NCI-H2196 treated with DMSO at 0.1 percent for 48 hours (cell line): ENCODE measurements around the gene ACSL1.
"Not testable (repeated sequence)": the region's sequence is repeated elsewhere in the genome, so short reads cannot be mapped to it uniquely, and the experiment has no call there.

Source experiments
- DNase-seq: peaks from one replicate; lab custom pipeline; 2025; ENCODE audit not compliant: unreplicated experiment; lab: John Stamatoyannopoulos, UW

ACSL1 gene

DNA sequence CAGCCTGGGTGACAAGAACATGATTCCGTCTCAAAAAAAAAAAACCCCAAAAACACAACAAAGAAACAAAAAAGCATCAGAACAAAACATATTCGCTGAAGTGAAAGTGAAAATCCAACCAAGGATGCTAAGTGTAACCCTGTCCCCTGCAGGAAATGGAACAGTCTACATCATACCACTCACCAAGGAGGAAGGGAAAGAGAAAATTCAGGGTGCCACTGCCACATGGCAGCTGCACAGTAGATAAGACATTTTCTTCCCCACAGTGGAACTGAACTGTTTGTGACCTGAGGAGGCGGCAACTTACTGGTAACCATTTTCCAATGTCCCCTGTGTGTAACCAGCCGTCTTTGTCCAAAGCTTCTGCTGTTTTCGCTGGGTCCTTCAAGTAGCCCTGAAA is 63.7 kb downstream of the ACSL1 start:
- no peak for DNase-seq

DNA sequence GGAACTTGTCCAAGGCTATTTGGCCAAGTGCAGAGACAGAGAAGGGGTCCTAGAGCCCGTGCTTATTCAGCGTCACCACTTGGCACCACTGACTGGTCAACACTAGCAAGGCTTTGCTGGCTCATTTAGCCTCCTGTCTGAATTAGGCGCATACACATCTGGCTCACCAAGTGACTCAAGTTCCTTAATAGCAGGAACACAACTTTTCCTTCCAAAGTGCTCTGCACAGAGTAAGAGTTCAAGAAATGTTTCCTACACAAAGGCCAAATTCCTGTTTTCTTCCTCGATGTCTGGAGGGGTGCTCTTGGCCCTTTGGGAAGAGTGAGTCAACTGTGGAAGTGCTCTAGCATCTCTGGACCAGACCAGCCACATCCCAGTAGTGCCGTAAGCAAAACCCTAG is 65.1 kb downstream of the ACSL1 start:
- no peak for DNase-seq

DNA sequence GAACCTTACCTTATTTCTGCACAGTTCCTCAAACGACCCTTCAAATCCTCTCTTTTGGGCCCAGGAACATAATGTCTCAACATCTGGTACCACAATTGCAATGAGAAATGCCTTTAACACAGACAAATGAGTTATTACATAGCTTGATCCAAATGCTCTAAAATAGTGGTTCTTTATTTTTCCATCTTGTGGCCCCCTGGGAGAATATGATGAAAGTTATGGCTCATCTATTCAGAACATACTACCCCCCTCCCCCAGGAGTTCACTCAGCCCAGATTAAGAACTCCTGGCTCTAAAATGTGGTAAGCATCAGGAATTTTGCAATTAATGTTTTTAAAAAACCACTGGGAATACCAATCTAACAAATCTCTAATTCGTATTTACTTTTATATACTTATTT is 68.0 kb downstream of the ACSL1 start:
- no peak for DNase-seq

DNA sequence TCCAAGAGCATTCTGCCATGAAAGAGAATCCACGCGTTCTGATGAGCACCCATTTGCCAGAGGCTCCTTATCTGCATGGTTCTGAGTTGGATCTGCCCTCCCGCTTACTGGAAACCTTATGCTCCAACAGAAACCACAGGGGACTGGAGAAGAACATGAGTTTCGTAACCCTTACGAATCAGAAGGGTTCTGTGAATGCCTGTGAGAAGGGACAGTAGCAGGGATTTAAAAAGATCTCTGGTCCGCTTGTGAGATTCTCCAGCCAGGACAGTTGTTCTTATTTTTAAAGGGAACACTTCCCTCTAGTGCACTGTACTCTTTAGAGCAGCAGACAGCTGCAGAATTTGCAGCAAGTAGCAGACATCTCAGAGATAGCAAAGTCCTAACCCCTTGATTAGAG is 69.4 kb downstream of the ACSL1 start:
- DNase-seq, result no peak

DNA sequence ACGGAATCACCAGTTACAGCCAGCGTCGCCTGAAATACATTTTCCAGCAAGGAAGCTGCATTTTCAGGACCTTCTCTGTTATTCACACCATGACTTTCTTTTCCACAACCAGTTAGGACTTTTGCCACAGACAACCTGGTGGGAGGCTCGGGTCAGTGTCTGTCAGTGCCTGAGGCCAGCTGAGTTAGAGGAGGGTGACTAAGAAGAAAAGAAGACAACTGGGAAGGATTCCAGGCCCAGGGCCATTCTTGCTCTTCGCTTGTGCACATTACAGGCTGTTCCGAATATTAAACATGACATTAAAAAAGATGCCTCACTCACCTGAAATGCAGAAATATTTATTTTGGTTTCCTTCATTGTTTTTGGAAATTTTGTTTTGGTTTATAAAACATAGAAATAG is 70.5 kb downstream of the ACSL1 start:
- no peak for DNase-seq

DNA sequence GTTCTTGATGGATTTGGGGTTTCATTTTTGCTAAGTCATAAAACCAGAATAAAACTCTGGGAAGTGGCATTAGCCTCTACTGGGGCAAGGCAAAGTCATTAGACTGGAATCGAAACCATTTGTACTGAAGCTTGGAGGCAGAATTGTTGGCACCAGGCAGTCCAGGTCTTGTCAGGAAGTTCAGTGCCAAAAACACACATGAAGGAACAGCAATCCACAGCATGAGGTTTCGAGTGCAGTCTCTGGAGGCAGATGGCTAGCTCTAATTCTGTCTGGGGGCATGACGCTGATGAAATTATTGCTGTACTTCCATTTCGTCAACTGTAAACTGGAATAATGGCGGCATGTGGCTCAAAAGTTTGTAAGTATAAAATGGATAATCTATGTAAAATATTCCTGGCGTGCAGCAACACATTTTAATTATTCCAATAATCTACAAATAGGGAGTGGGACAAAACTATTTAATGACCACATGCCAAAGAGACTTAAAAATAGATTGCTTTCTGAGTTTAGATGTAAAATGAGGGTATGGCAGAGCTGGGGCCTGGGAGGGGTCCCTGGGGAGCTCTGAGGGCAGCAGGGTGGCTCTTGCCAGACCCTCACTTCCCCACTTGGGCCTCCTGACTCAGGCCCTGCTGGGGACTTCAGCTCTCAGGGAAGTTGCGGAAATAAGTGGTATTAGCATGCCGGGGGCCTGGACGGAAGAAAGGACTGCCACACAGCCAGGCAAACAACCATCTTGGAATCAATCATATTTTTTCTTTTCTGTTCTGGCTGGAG is 73.1 kb downstream of the ACSL1 start:
- no peak for DNase-seq

DNA sequence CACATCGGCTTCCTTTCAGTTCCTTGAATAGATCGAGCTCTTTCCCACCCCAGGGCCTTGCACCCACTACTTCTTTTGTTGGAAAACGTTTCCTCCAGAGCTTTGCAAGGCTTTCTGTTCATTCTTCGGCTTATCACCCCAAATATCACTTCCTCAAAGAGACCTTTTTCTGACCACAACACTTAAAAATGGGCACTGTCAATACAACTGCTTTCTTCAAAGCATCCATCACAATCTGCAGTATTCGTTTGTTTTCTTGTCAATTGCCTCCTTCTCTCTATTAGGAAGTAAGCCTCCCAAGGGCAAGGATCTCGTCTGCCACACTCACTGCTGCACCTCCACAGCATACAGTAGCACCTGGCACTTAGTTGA is 74.2 kb downstream of the ACSL1 start:
- DNase-seq, result no peak

DNA sequence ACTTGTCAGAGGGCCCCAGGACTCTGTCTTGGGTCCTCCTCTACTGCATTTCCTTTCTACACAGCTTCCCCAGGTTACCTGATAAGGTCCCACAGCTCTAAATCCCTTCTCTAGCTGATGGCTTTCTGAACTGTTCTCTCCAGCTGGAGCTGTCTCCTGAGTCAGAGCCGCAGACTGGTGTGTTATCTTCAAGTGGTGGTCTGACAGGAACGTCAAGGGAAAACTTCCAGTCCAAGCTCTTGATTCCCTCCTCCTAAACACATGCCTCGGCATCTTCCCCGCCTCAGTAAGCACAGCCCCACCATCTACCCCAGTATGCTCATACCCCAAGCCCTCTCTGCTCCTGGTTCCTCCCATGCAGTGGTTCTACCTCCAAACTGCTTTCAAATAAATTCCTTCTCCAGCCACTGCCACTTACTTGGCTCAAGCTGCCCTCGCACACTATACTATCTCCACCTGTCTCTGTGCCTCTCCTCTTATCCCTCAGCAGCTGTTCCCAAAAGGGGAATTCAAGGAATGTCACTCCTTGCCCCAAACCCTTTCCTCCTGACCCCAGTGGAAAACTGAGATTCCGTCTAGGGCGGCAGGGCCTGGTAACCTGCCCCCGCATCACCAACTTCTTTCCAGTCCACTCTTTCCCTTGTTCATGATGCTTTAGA is 74.7 kb downstream of the ACSL1 start:
- DNase-seq, result no peak

DNA sequence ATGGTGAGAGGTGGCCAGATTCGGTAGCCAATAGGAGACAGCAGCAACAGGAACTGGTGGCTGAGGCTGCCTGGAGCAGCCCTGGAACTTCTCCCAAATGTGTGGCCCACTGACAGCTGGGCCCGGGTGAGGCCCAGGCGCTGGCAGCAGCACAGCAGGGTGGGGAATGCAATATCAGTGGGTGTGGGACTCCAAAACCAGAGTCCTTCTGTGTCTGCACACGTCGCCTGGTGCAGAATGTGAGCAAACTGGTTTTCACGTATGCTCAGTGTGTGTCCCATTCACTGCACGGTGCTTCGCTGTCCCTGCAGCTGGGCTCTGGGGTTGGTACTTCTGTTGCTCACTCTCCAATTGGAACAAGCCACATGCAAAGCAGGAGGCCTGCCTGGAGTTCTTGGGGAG is 77.5 kb downstream of the ACSL1 start:
- no peak for DNase-seq

DNA sequence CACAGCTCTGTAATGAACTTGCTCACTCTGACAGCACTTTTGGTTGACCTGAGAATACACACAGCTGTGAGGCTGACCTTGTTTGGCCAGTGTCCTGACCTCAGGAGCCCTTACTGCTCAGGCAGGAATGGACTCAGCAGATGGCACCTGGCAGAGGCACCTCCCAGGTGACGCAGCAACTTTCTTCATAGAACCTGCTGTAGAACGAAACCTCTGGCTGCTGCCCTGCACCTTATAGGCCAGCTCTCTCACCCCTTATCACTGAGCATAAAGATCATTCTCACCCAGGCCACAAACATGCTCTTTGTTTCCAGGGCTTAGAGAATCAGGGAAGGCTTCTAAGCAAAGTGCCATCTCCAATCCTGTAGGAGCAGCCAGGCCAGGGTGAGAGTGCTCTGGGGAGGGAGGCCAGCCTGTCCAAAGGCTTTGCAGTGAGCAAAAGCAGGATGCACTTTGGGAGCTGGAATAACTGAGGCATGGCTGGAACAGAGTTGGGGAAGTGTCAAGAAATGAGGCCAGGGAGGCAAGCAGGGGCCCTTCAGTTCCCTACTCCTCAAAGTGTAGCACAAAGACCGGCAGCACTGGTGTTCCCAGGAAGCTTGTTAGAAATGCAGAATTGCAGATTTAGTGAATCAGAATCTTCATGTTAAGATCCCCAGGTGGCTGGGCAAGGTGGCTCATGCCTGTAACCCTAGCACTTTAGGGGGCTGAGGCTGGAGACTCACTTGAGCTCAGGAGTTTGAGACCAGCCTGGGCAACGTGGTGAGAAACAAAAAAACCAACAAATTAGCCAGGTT is 78.5 kb downstream of the ACSL1 start:
- DNase-seq, result peak; percentile 4

DNA sequence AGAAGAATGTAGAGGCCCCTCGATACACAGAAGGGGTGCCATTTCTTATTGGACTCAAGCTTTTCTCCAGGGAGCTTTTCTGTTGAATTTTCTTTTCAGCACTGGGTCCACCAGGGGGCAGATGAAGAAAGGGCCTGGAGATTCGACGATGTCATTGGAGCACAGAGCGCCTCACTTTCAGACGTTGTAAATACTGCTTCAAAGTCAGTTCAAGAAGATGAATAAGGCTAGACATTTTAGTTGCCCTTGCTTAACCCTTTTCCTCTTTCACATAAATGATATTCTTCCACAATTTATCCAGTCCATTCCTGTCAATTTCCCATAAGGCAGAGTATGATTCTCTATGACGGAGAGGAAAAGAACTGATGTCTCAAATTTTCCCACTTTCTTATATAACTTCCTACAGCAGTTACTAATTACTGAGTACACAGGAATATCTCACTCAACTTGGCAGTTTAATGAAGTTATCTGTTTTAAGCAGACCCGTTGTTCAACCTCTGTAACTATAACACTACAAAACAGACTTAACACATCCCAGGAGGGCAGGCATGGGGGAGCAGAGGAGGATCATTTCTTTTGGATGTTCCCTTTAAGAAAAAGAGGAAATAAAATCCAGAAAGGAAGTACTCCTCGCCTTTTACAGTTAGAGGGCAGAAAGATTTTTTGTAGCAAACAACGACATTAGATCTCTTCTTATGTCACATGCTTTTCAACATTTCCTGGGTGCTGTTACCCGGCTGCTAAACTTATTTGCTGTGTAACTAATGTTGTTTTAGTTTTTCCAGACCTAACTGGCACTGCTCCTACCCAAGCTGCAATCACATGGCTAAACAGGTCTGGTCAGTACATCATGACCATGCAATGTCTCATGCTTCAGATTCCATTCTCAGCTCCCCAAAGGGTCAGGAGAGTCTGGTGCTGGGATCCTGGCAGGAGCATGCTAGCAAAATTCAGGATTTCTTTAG is 79.7 kb downstream of the ACSL1 start:
- no peak for DNase-seq

DNA sequence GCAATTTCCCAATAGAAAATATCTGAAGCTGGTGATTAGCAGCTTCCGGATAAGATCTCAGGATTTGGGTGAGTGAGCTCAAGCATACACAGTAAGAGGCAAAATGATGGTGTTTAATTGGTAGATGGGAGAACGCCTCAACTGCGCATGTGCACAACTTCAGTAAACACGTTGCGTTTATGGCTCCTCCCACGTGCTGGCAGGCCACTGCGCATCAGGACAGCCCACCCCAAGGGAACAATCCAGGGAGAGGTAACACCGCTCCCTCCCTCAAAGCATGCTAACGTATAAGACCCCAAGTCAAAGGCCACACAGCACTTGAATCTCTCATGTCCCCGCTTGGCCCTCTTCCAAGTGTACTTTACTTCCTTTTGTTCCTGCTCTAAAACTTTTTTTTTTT is 81.5 kb downstream of the ACSL1 start:
- no peak for DNase-seq

DNA sequence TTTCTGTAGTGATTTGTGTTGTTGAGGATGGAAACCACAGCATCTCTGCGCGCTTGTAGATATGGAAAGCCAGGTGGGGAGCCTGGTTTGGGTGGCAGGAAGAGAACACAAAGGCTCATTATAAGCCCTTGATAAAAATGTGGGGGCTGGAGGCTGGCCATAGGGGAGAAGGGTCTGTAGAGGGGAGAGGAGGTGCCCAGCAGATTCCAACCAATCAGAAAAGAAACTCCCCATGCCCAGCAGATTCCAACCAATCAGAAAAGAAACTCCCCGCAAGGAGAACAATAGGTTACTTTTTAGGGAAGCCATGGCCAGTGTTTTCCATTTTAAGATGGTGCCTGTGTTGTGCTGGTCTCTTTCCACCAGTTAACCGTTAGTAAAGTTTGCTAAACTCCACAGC is 82.1 kb downstream of the ACSL1 start:
- DNase-seq, result no peak

DNA sequence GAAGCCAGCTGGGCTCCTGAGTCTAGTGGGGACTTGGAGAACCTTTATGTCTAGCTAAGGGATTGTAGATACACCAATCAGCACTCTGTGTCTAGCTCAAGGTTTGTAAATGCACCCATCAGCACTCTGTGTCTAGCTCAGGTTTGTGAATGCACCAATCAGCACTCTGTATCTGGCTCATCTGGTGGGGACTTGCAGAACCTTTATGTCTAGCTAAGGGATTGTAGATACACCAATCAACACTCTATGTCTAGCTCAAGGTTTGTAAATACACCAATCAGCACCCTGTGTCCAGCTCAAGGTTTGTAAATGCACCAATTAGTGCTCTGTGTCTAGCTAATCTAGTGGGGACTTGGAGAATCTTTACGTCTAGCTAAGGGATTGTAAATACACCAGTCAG is 84.1 kb downstream of the ACSL1 start:
- not testable (repeated sequence) for DNase-seq

DNA sequence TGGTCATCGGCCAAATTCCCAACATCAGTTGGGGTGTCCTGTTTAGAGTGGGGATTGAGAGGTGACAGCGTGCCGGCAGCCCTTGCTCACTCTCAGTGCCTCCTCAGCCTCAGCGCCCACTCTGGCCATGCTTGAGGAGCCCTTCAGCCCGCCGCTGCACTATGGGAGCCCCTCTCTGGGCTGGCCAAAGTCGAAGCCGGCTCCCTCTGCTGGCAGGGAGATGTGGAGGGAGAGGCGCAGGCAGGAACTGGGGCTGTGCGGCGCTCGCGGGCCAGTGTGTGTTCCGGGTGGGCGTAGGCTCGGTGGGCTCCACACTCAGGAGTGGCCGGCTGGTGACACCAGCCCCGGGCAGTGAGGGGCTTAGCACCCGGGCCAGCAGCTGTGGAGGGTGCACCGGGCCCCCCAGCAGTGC is 84.8 kb downstream of the ACSL1 start:
- no peak for DNase-seq

DNA sequence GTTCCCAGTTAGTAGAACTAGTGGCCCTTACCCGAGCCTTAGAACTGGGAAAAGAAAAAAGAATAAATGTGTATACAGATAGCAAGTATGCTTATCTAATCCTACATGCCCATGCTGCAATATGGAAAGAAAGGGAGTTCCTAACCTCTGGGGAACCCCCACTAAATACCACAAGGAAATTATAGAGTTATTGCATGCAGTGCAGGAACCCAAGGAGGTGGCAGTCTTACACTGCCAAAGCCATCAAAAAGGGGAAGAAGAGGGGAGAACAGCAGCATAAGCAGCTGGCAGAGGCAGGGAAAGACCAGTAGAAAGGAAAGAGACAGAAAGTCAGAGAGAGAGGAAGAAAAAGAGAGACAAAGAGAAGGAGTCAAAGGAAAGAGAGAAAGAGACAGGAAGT is 86.2 kb downstream of the ACSL1 start:
- not testable (repeated sequence) for DNase-seq

DNA sequence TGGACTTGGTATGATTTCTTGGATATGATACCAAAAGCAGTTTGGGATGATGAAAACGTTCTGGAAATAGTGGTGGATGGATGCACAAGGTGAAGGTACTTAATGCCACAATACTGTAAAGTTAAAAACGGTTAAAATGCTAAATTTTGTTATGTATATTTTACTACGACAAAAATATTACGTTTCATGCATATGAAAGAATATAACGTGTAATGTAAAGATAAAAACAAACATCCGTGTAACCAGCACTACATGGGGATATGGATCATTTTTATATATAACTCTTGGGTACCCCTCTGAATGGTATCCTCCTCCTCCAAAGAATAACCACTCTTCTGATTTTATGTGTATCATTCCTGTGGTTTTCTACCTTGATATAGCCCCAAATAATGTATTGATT is 91.0 kb downstream of the ACSL1 start:
- DNase-seq, result no peak

DNA sequence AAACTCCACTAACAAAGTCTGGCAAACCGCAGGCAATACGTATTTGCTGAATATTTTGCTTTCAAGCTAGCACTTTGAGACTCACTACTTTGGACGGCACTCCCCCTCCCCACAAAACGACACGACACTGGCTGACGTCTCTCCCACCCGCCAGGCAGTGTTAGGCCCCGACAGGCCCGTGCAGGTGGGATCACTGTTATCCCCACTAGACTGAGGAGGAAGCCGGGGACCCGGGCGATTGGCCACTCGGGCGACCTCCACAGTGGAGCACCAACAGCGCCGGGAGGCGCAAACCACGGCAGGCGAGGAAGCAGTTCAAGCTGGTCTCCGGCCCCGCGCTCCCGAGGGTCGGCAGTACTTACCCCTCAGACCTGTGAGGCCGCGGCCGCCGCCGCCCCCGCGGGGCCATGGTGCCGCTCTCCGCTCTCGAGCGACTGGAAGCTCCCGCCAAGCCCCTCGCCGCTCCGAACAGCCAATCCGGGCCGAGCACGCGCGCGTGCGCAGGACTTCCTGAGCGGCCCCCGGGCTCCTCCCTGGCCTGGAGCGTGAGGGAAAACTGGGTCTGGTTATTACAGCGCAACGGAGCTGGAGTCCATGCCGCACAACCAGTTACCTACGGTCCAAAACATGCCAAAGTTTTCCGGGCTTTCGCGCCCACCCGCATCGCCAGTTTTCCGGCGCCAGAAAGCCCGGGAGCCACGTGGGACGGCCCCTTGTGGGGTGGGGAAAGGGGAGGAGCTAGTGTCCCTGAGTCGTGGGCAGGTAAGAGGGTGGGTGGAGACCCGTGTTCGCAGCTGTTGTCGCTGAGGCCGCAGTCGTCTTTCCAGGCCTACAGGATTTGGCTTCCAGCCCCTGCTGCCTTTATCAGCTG is 91.9 kb downstream of the ACSL1 start, which contains the start of gene CENPU:
TSS of gene CENPU (minus strand) at position 443 of the 871 bp plus-strand sequence. CDS start at position 409, 34 bp downstream.
- peak; percentile 83 for DNase-seq

DNA sequence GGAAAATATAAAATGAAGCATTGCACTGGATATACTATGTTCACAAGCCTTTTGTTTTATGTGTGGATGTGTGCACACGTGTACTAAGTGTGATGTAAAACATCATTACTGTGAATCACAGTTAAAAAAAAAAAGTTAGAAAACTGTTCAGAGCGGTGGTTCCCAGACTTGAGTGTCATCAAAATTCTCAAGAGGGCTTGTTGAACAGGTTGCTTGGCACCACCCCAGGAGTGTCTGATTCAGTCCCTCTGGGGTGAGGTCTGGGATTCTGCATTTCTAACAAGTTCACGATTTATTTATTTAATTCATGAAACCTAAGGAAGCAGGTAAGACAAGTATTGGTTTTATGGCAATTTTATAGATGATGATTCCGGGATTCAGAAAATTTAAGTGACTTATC is 93.6 kb downstream of the ACSL1 start:
- no peak for DNase-seq

DNA sequence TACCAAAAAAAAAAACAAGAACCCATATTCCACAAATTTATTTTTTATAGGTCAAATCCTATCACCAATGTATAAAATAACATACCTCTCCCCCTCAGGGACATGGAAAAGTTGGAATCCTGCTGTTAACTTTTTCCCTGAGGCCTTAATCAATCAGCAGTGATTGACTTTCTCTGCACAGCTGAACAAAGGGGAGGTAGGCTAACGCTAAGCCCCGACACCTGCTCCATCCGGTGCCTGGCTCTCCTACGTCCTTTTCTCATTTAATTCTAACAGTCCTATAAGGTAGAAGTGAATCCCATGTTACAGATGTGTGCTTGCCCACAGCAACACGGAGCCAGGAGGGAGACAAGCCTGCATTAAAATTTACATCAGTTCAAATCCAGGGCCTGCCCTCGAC is 94.7 kb downstream of the ACSL1 start:
- no peak for DNase-seq
